A549 (cell line): ENCODE measurements around the gene GDF7. TPM values are rescaled to one million over a fixed set of nuclear protein-coding genes. Genes with fewer than 3 reads are reported as not detected.

Source experiments
- ATAC-seq, 2 experiments: fragments of 200-7000 bp in 1 of 2; fragments of >200 bp in 1 of 2; cut with Nextera tagmentation in 1 of 2; cut with Tn5 transposase in 1 of 2; 3 replicates each; pipeline versions ENCODE4 v1.8.0 to v1.9.1; 2018 to 2020; ENCODE audit warnings: mild to moderate bottlenecking in 1 of 2, moderate library complexity in 1 of 2
- CTCF ChIA-PET: fragments of 300-600 bp; sonication (Branson Sonifier 250); formaldehyde crosslinking; extraction: SDS; loops from one replicate; lab custom pipeline; 2021; ENCODE audit warnings: antibody characterized with exemption, inconsistent platforms; lab: Yijun Ruan, JAX
- POLR2A ChIA-PET: fragments of 350-600 bp; formaldehyde crosslinking; extraction: SDS; loops from one replicate; lab custom pipeline; 2021; ENCODE audit warnings: antibody characterized with exemption, inconsistent platforms; lab: Yijun Ruan, JAX
- DNase-seq, 2 experiments: peaks; one replicate each; pipeline versions ENCODE4 v3.0.0 to v3.0.0-alpha.2; 2011 to 2016; ENCODE audit warnings: low read depth in 1 of 2, low spot score in 1 of 2
- FAIRE-seq: peaks from 2 replicates; lab custom pipeline; 2011; peaks lifted over from hg19 to GRCh38; lab: Jason Lieb, UNC
- H3K27ac ChIP-seq, 2 experiments: fragments of >200 bp; sonication (Bioruptor Twin); formaldehyde crosslinking; 3 replicates each; pipeline ENCODE4 v1.5.1; 2016 to 2017
- H3K4me1 ChIP-seq: fragments of >200 bp; sonication (Bioruptor Twin); formaldehyde crosslinking; 3 replicates; pipeline ENCODE4 v1.6.1; 2016
- H3K4me2 ChIP-seq: fragments of >200 bp; sonication (Bioruptor Twin); formaldehyde crosslinking; 3 replicates; pipeline ENCODE4 v1.6.1; 2016
- H3K4me3 ChIP-seq: fragments of >200 bp; sonication (Bioruptor Twin); formaldehyde crosslinking; 3 replicates; pipeline ENCODE4 v1.5.1; 2016
- H3K9me3 ChIP-seq: fragments of >200 bp; sonication (Bioruptor Twin); formaldehyde crosslinking; 3 replicates; pipeline ENCODE4 v1.6.1; 2016
- CBX8 ChIP-seq: fragments of 200-600 bp; sonication (generic); IDR thresholded peaks from 2 replicates; pipeline ENCODE4 v1.6.1; 2016
- CEBPB ChIP-seq, 2 experiments: fragments of >200 bp in 1 of 2; sonication (Bioruptor Twin) in 1 of 2; formaldehyde crosslinking in 1 of 2; IDR thresholded peaks; 2 replicates each; pipeline ENCODE4 v1.6.1; 2012 to 2016
- CHD2 ChIP-seq: fragments of 150-350 bp; IDR thresholded peaks from 2 replicates; pipeline ENCODE4 v1.6.1; 2014; ENCODE audit warnings: low read length; ENCODE audit not compliant: partially characterized antibody
- CHD4 ChIP-seq: fragments of 200-600 bp; sonication (generic); IDR thresholded peaks from 2 replicates; pipeline ENCODE4 v1.6.1; 2016; ENCODE audit warnings: antibody characterized with exemption, mild to moderate bottlenecking, borderline replicate concordance
- EHF ChIP-seq: fragments of 250-450 bp; sonication (Bioruptor Pico); IDR thresholded peaks from 2 replicates; pipeline ENCODE4 v1.5.0; 2020; ENCODE audit warnings: mild to moderate bottlenecking
- FOSL2 ChIP-seq, 2 experiments: fragments of 450-650 bp in 1 of 2; fragments of >200 bp in 1 of 2; sonication (Bioruptor Twin) in 1 of 2; formaldehyde crosslinking; IDR thresholded peaks; 2 replicates each; pipeline versions ENCODE4 v1.5.0 to v1.6.1; 2016 to 2020; ENCODE audit warnings: mild to moderate bottlenecking in 1 of 2, moderate library complexity in 1 of 2
- RAD21 ChIP-seq, 2 experiments: fragments of >200 bp in 1 of 2; sonication (Bioruptor Twin) in 1 of 2; formaldehyde crosslinking in 1 of 2; IDR thresholded peaks in 1 of 2; conservative IDR thresholded peaks in 1 of 2; 2 replicates in 1 of 2; 3 replicates in 1 of 2; pipeline ENCODE4 v1.6.1; 2012 to 2018; ENCODE audit warnings: inconsistent platforms in 1 of 2
- RFX5 ChIP-seq: fragments of 450-650 bp; IDR thresholded peaks from 2 replicates; pipeline ENCODE4 v1.7.1; 2014; ENCODE audit warnings: antibody characterized with exemption, mild to moderate bottlenecking, moderate library complexity
- SMC3 ChIP-seq: fragments of >200 bp; sonication (Bioruptor Twin); formaldehyde crosslinking; IDR thresholded peaks from 3 replicates; pipeline ENCODE4 v1.6.1; 2018; ENCODE audit warnings: inconsistent platforms
- ZFP36 ChIP-seq: fragments of 450-650 bp; IDR thresholded peaks from 2 replicates; pipeline ENCODE4 v1.6.1; 2014; ENCODE audit warnings: borderline replicate concordance; ENCODE audit not compliant: partially characterized antibody
- WGBS: methylation state at CpG from one replicate; pipeline ENCODE4 v1.1.6; 2017; ENCODE audit errors: missing lambda C conversion rate; 5-methylcytosine and 5-hydroxymethylcytosine counted together
- polyA plus RNA-seq, 4 experiments: library from polyadenylated mRNA; depleted of rRNA in 3 of 4; stranded (reverse); fragments of >200 nt; fragmentation: RNase III in 1 of 4; extraction: RNeasy Plus Mini Kit Qiagen cat#74134 plus additional on column Dnase treatment in 1 of 4; gene quantifications; 2 replicates in 3 of 4; 3 replicates in 1 of 4; pipeline ENCODE4 v1.2.3, GENCODE V29; 2011 to 2017
- TF ChIP-seq, protein P1 (sequence below): fragments of 200-600 bp; sonication (generic); IDR thresholded peaks from 2 replicates; pipeline ENCODE4 v1.6.1; 2016; ENCODE audit warnings: antibody characterized with exemption, mild to moderate bottlenecking, moderate library complexity
- TF ChIP-seq, protein P2 (sequence below): fragments of >200 bp; sonication (Bioruptor Twin); formaldehyde crosslinking; IDR thresholded peaks from 3 replicates; pipeline ENCODE4 v1.6.1; 2016
- TF ChIP-seq, protein P3 (sequence below): fragments of >200 bp; sonication (Bioruptor Twin); formaldehyde crosslinking; IDR thresholded peaks from 3 replicates; pipeline ENCODE4 v1.5.1; 2016

GDF7 gene
- polyA plus RNA-seq, 2 of the 4 experiments (the other 2 are of a cell fraction) = 0.03 to 0.05 TPM

DNA sequence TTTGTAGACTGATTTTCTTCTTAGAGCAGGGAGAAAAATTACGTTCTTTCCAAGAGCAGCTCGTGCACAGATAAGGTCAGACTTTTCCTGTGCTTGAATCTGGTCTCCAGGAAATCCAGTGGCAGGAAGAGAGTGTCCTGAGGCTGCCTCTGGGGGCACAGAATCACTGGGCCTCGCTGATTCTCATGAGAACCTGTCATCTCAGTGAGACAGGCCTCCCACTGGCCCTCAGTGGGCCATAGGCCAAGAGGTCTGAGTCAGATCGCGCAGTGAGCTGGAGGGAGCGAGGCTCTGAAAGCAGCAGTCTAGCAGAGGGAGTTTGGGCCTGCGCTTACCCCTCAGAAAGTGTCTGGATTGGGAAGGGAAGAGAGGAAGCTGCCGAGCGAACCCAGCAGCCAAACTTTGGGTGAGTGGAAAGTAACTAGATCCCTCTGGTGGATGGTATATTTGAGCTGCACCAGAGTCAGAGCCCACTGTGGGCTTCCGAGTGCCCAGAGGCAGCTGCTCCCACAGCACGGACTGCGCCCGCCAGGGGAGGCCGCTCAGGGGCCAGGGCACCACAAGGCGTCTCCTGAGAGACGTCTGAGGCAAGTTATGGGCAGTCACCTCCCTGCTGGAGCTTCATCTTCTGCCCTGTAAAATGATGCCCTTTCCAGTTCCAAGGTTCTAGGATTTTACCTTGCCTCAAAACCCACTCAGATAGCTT, 8.2 kb downstream of the GDF7 start:
- TF ChIP-seq ZFP36 (no peak), EHF (CRISPR knock-in tag) (no peak), CHD4 (no peak), RAD21 (conservative IDR thresholded peaks at IDR 0.05 in 1 of 2, IDR thresholded peaks at IDR 0.05 in 1 of 2) (no peak), CHD2 (no peak), CBX8 (no peak), FOSL2 (IDR thresholded peaks at IDR 0.05) (no peak), FOSL2 (CRISPR knock-in tag; IDR thresholded peaks at IDR 0.05) (no peak), RFX5 (no peak), CEBPB (IDR thresholded peaks at IDR 0.05) (no peak)
- TF ChIP-seq, protein P1, sequence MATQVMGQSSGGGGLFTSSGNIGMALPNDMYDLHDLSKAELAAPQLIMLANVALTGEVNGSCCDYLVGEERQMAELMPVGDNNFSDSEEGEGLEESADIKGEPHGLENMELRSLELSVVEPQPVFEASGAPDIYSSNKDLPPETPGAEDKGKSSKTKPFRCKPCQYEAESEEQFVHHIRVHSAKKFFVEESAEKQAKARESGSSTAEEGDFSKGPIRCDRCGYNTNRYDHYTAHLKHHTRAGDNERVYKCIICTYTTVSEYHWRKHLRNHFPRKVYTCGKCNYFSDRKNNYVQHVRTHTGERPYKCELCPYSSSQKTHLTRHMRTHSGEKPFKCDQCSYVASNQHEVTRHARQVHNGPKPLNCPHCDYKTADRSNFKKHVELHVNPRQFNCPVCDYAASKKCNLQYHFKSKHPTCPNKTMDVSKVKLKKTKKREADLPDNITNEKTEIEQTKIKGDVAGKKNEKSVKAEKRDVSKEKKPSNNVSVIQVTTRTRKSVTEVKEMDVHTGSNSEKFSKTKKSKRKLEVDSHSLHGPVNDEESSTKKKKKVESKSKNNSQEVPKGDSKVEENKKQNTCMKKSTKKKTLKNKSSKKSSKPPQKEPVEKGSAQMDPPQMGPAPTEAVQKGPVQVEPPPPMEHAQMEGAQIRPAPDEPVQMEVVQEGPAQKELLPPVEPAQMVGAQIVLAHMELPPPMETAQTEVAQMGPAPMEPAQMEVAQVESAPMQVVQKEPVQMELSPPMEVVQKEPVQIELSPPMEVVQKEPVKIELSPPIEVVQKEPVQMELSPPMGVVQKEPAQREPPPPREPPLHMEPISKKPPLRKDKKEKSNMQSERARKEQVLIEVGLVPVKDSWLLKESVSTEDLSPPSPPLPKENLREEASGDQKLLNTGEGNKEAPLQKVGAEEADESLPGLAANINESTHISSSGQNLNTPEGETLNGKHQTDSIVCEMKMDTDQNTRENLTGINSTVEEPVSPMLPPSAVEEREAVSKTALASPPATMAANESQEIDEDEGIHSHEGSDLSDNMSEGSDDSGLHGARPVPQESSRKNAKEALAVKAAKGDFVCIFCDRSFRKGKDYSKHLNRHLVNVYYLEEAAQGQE = no peak
- TF ChIP-seq, protein P2, sequence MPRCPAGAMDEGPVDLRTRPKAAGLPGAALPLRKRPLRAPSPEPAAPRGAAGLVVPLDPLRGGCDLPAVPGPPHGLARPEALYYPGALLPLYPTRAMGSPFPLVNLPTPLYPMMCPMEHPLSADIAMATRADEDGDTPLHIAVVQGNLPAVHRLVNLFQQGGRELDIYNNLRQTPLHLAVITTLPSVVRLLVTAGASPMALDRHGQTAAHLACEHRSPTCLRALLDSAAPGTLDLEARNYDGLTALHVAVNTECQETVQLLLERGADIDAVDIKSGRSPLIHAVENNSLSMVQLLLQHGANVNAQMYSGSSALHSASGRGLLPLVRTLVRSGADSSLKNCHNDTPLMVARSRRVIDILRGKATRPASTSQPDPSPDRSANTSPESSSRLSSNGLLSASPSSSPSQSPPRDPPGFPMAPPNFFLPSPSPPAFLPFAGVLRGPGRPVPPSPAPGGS = no peak
- 56% methylated on average over 16 of the region's 16 CpGs for WGBS
- ATAC-seq (peak; percentile 48 to 74), FAIRE-seq (no peak), DNase-seq (no peak)
- Histone ChIP-seq H3K4me2 (peak overlapping the region; percentile 40; the same call in 1 of the 3 replicates), H3K4me3 (no peak overlapping the region), H3K4me1 (peaks cover 21% of the 10 kb centered on the region), H3K9me3 (no peaks in the 10 kb centered on the region), H3K27ac (peak overlapping the region; percentile 12 to 55; a peak in 3 of 6 replicates)
- POLR2A ChIA-PET = interaction anchor here (1.3 to 1.7 kb wide), 2 partner anchors 148 to 228 kb away, joined by 6 to 7 read pairs; partner anchors contain the start of genes LDAH and RHOB
- CTCF ChIA-PET = interaction anchor here (1.0 to 10.3 kb wide), 12 partner anchors 10 to 442 kb away, joined by 3 to 191 read pairs (median 5); partner anchors contain the start of genes GDF7 and HS1BP3

DNA sequence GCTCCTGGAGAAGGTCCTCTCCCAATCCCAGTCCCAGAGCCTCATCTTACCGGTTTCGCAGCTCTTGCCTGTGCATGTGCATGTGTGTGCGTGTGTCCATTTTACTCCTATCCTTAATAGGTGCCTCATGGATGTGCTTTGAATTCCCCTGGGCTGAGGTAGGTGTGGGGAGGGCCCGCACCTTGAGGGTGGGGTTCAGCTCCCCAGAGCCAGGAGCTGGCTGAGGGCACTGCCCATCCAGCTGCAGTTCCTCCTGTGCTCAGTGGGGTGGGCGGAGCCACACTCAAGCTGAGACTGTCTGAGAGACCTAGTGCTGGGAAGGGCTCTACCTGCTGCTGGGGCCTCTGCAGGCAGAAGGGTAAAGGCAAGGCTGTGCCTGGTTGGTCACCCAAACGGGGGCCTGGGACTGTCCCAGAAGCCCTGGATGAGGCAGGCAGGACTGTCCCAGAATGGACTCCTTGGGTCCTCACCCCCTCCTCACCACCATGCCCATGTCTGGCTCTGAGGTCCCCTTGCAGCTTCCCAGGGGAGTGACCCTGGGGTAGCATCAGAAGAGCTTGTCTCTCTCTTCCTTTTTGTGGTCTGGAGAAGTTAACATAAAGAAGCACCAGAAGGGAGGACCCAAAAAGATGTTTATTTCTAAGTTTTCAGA, 8.9 kb downstream of the GDF7 start:
- peak overlapping the region; percentile 40 for H3K4me2 ChIP-seq
- H3K4me1 ChIP-seq = peaks cover 21% of the 10 kb centered on the region
- DNase-seq (peak in 1 of 2 experiments; percentile 41), FAIRE-seq (no peak), ATAC-seq (peak; percentile 80 to 89)
- ChIA-PET CTCF (interaction anchor here (0.6 to 10.3 kb wide), 13 partner anchors 9 to 442 kb away, joined by 3 to 191 read pairs (median 5); partner anchors contain the start of genes GDF7 and HS1BP3), POLR2A (interaction anchor here (1.3 to 1.7 kb wide), 2 partner anchors 147 to 229 kb away, joined by 6 to 7 read pairs; partner anchors contain the start of genes LDAH and RHOB)
- TF ChIP-seq, protein P3, sequence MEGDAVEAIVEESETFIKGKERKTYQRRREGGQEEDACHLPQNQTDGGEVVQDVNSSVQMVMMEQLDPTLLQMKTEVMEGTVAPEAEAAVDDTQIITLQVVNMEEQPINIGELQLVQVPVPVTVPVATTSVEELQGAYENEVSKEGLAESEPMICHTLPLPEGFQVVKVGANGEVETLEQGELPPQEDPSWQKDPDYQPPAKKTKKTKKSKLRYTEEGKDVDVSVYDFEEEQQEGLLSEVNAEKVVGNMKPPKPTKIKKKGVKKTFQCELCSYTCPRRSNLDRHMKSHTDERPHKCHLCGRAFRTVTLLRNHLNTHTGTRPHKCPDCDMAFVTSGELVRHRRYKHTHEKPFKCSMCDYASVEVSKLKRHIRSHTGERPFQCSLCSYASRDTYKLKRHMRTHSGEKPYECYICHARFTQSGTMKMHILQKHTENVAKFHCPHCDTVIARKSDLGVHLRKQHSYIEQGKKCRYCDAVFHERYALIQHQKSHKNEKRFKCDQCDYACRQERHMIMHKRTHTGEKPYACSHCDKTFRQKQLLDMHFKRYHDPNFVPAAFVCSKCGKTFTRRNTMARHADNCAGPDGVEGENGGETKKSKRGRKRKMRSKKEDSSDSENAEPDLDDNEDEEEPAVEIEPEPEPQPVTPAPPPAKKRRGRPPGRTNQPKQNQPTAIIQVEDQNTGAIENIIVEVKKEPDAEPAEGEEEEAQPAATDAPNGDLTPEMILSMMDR = no peak
- TF ChIP-seq CHD2 = no peak
- TF ChIP-seq, protein P1 = no peak
- no peak for TF ChIP-seq SMC3
- no peaks in the 10 kb centered on the region for H3K9me3 ChIP-seq
- 67% methylated on average over 6 of the region's 6 CpGs for WGBS
- peak overlapping the region; percentile 33 to 55; a peak in 3 of 6 replicates for H3K27ac ChIP-seq
- H3K4me3 ChIP-seq = no peak overlapping the region
